ENCODE results near the gene AP1M1. TPM values are rescaled to one million over a fixed set of nuclear protein-coding genes. Genes with fewer than 3 reads are reported as not detected.

AP1M1 gene
- total RNA-seq, 4 donors from 2014 or later = 52.0 to 83.0 (median 56.3) TPM

DNA sequence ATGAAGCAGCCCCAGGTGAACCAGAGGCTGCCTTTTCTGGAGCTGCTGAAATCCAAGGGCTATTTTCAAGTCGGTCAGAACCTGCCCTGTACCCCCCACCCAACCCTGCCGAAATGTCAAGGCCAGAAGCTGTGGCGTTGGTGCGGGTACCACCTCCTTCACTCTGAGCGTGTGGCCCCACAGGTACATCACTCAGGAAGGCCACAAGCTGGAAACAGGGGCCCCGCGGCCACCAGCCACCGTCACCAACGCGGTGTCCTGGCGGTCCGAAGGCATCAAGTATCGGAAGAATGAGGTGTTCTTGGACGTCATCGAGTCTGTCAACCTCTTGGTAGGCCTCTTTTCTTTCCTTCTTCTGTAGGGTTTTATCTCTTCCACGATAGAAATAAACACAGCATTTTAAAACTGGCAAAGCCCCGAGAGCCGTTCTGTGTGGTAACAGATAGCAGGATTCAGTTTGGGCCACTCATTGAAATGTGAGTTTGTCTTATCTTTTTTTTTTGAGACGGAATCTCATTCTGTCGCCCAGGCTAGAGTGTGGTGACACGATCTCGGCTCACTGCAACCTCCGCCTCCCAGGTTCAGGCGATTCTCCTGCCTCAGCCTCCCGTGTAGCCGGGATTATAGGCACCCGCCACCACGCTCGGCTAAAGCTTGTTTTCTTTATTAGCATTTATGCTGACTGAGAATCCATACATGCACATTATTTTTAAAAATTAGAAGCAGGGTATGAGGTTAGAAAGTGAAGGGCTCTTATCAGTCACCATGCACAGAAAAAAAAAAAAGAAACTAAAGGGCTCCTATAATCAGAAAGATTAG, 11.3 kb downstream of the AP1M1 start:
- intact Hi-C loops (cut with DNase I) = no loop called here
- no peak overlapping the region for H3K27ac ChIP-seq
- TF ChIP-seq POLR2A (IDR thresholded peaks at IDR 0.05) = no peak
- TF ChIP-seq, protein P1, sequence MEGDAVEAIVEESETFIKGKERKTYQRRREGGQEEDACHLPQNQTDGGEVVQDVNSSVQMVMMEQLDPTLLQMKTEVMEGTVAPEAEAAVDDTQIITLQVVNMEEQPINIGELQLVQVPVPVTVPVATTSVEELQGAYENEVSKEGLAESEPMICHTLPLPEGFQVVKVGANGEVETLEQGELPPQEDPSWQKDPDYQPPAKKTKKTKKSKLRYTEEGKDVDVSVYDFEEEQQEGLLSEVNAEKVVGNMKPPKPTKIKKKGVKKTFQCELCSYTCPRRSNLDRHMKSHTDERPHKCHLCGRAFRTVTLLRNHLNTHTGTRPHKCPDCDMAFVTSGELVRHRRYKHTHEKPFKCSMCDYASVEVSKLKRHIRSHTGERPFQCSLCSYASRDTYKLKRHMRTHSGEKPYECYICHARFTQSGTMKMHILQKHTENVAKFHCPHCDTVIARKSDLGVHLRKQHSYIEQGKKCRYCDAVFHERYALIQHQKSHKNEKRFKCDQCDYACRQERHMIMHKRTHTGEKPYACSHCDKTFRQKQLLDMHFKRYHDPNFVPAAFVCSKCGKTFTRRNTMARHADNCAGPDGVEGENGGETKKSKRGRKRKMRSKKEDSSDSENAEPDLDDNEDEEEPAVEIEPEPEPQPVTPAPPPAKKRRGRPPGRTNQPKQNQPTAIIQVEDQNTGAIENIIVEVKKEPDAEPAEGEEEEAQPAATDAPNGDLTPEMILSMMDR (IDR thresholded peaks at IDR 0.05) = no peak
- H3K27me3 ChIP-seq = no peaks in the 10 kb centered on the region
- DNase-seq = no peak
- H3K4me3 ChIP-seq (replicated peaks in 1 of 3) = no peak overlapping the region
- peaks cover 32 to 42% of the 10 kb centered on the region in 2 donors for H3K36me3 ChIP-seq
- no peaks in the 10 kb centered on the region for H3K4me1 ChIP-seq
- WGBS, 2 donors = 95% methylated on average over 29 of the region's 29 CpGs
- H3K9me3 ChIP-seq = no peaks in the 10 kb centered on the region

DNA sequence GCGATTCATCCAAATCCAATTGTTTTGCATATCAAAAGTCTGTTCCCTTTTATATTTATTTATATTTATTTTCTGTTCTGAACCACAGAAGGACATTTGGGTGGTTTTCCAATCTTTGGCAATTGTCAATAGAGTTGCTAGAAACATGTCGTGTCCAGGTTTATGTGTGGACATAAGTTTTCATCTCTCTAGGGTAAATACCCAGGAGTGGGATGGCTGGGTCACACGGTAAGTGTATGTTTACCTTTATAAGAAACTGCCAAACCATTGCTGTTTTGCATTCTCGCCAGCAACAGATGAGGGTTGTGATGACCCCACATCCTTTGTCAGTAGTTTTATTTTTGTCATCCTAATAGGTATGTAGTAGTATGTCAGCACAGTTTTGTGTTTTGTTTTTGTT, 12.5 kb downstream of the AP1M1 start:
- 93 to 96% methylated on average over 4 of the region's 4 CpGs for WGBS, 2 donors
- no peak for DNase-seq
- TF ChIP-seq, protein P1 (IDR thresholded peaks at IDR 0.05) = no peak
- no peak for TF ChIP-seq POLR2A (IDR thresholded peaks at IDR 0.05)
- no peak overlapping the region for H3K27ac ChIP-seq
- H3K4me3 ChIP-seq (replicated peaks in 1 of 3) = no peak overlapping the region
- no peaks in the 10 kb centered on the region for H3K4me1 ChIP-seq
- no peaks in the 10 kb centered on the region for H3K9me3 ChIP-seq
- H3K27me3 ChIP-seq = no peaks in the 10 kb centered on the region
- peaks cover 27 to 43% of the 10 kb centered on the region in 2 donors for H3K36me3 ChIP-seq
- intact Hi-C loops (cut with DNase I) = no loop called here

DNA sequence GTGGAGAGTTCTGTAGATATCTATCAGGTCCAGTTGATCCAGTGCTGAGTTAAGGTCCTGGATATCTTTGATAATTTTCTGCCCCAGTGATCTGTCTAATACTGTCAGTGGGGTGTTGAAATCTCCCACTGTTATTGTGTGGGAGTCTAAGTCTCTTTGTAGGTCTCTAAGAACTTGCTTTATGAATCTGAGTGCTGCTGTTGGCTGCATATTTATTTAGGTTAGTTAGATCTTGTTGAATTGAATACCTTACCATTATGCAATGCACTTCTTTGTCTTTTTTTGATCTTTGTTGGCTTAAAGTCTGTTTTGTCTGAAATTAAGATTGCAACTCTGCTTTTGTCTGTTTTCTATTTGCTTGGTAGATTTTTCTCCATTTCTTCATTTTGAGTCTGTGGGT, 15.4 kb downstream of the AP1M1 start:
- Histone ChIP-seq H3K4me3 (replicated peaks in 1 of 3) (no peak overlapping the region), H3K36me3 (peaks cover 21 to 30% of the 10 kb centered on the region in 2 donors), H3K27ac (no peak overlapping the region), H3K4me1 (peaks cover 0 to 10% of the 10 kb centered on the region in 2 donors), H3K9me3 (no peaks in the 10 kb centered on the region), H3K27me3 (no peaks in the 10 kb centered on the region)
- intact Hi-C loops (cut with DNase I) = no loop called here
- no peak for DNase-seq
- TF ChIP-seq POLR2A (IDR thresholded peaks at IDR 0.05) = no peak
- TF ChIP-seq, protein P1 (IDR thresholded peaks at IDR 0.05) = no peak

DNA sequence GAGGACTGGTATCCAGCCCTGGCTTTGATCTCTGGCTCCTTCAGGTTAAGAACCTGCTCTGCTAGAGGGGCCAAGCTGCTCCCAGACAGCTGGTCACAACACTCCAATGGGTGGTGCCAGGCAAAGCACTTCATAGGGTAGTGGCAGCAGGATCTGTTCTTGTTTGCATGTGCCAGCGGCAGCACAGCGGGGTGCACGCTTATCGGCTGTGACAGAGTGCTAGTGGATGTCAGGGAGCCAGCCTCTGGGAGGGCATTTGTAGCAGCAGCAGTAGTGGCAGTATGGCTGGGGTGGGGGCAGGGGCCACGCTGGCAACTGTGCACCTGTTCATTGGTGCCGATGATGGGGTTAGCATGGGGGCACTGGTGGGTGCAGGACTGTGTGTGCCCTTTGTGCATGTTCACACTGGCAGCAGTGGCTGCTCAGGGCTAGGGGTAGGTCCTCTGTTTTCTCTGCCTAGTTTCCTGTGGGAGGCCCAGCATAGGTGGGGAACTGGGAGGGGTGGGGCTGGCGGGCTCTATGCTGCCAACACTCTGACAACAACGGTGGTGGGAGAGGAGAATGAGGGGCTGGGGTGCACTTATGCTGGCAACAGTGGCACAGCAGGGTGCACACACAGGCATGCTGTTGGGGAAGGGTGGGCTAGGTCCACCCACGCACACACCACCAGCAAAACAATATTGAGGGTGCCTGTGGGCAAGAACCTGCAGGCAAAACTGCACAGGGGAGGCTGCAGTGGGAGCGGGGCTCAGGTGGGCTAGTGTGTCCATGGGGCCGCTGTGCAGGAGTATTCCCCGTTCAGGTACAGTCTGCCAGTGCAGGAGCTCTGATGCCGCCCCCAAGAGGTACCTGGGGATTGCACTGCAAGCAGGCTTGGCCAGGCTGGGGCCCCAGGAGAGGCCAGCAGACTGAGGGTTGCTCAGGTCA, 19.3 kb downstream of the AP1M1 start:
- H3K36me3 ChIP-seq = peaks cover 13 to 21% of the 10 kb centered on the region in 2 donors

More for the DNA sequence above, 19.3 kb downstream of the AP1M1 start:
- Histone ChIP-seq H3K27ac (no peak overlapping the region), H3K4me3 (replicated peaks in 1 of 3) (no peak overlapping the region), H3K4me1 (peaks cover 0 to 10% of the 10 kb centered on the region in 2 donors), H3K27me3 (no peaks in the 10 kb centered on the region), H3K9me3 (no peaks in the 10 kb centered on the region)
- intact Hi-C loops (cut with DNase I) = no loop called here
- peak; percentile 55 to 78 for DNase-seq
- WGBS, 2 donors = 58 to 77% methylated on average over 9 to 10 of the region's 13 CpGs
- no peak for TF ChIP-seq POLR2A (IDR thresholded peaks at IDR 0.05)
- TF ChIP-seq, protein P1 (IDR thresholded peaks at IDR 0.05) = no peak

All from thyroid gland (tissue), 4 donors.